Kidney epithelial cell (primary cell): ENCODE results near the gene NPS. TPM values are rescaled to one million over a fixed set of nuclear protein-coding genes. Genes with fewer than 3 reads are reported as not detected.

Experiments used
- DNase-seq: peaks from one replicate; pipeline ENCODE4 v3.0.0-alpha.2; 2010; ENCODE audit warnings: low read depth
- H3K27me3 ChIP-seq: 2 replicates; pipeline ENCODE4 v1.6.0; 2011; ENCODE audit warnings: low read length; ENCODE audit not compliant: control insufficient read depth, insufficient read depth
- H3K36me3 ChIP-seq: 2 replicates; pipeline ENCODE4 v1.5.1; 2011; ENCODE audit warnings: low read length; ENCODE audit not compliant: control insufficient read depth, insufficient read depth
- H3K4me3 ChIP-seq: 2 replicates; pipeline ENCODE4 v1.5.1; 2011; ENCODE audit warnings: low read depth, mild to moderate bottlenecking, control low read depth, low read length
- CTCF ChIP-seq: IDR thresholded peaks from 2 replicates; pipeline ENCODE4 v1.5.1; 2011; ENCODE audit warnings: mild to moderate bottlenecking, moderate library complexity, low read length, control low read depth, inconsistent platforms; ENCODE audit not compliant: insufficient read depth, poor library complexity, severe bottlenecking
- total RNA-seq: library from RNA; depleted of rRNA; stranded (reverse); fragments of >200 nt; gene quantifications from 2 replicates; pipeline ENCODE4 v1.2.3, GENCODE V29; 2015

NPS gene
- total RNA-seq, 1 donor from 2014 or later = not detected

GRCh38 chr10:127532659-127533058 lies 16.4 kb upstream of the NPS start:
- no peaks in the 10 kb centered on the region for H3K36me3 ChIP-seq
- no peak for DNase-seq
- no peak for TF ChIP-seq CTCF
- H3K4me3 ChIP-seq = no peak overlapping the region
- no peaks in the 10 kb centered on the region for H3K27me3 ChIP-seq

- Histone ChIP-seq H3K4me3 (no peak overlapping the region), H3K36me3 (no peaks in the 10 kb centered on the region), H3K27me3 (no peaks in the 10 kb centered on the region)
- DNase-seq = no peak
- no peak for TF ChIP-seq CTCF
These were observed 15.0 kb upstream of the NPS start for GRCh38 chr10:127534074-127534473.

GRCh38 chr10:127534496-127534895 lies 14.6 kb upstream of the NPS start:
- Histone ChIP-seq H3K4me3 (no peak overlapping the region), H3K36me3 (no peaks in the 10 kb centered on the region), H3K27me3 (no peaks in the 10 kb centered on the region)
- no peak for TF ChIP-seq CTCF
- DNase-seq = no peak

- H3K36me3 ChIP-seq = no peaks in the 10 kb centered on the region
- TF ChIP-seq CTCF = no peak
- no peak overlapping the region for H3K4me3 ChIP-seq
- no peaks in the 10 kb centered on the region for H3K27me3 ChIP-seq
- no peak for DNase-seq
These were observed 13.2 kb upstream of the NPS start for GRCh38 chr10:127535802-127536515.

GRCh38 chr10:127536972-127537760 lies 11.9 kb upstream of the NPS start:
- Histone ChIP-seq H3K36me3 (no peaks in the 10 kb centered on the region), H3K4me3 (no peak overlapping the region), H3K27me3 (no peaks in the 10 kb centered on the region)
- no peak for DNase-seq
- TF ChIP-seq CTCF = no peak
